Cardiac septum (tissue), 1 donor: Measurements from ENCODE around the gene USP14. TPM values are rescaled to one million over a fixed set of nuclear protein-coding genes. Genes with fewer than 3 reads are reported as not detected.

Experiments
- microRNA-seq: library from miRNA; unstranded; fragments of <30 nt; microRNA quantifications from one replicate; pipeline ENCODE4 v1.2.0, GENCODE V29; 2020
- total RNA-seq: library from RNA; stranded (reverse); fragmentation: NEBNext Ultra II Directional; extraction: Animal tissue kit (Norgen Biotek cat#: 25700); gene quantifications from one replicate; pipeline ENCODE4 v1.2.1, GENCODE V29; 2021
- donor health status: DM: no; HTN: no; CAD: no.

Gene USP14
- total RNA-seq, 1 donor from 2014 or later = 44.3 TPM

Small RNAs within 50 kb of the gene (microRNA-seq; reads per million reads assigned to microRNA genes)
- gene MIR8078 = not detected

Other genes with a start within 250 kb of the USP14 start
- not detected for gene TUBB8B, start 108.9 kb upstream of the USP14 start, total RNA-seq
- gene THOC1, start 109.5 kb downstream of the USP14 start, total RNA-seq = 13.5 TPM